ENCODE data around the gene ZC3H4.

GRCh38 chr19:47022541-47023447, 90.8 kb downstream of the ZC3H4 start:
- TF ChIP-seq EZH2 (IDR thresholded peaks at IDR 0.05; ENCODE audit: low read depth, unreplicated experiment) (peak; percentile 63), POLR2AphosphoS5 (IDR thresholded peaks at IDR 0.05; ENCODE audit: low read depth) (no peak), ETS1 (IDR thresholded peaks at IDR 0.05) (no peak), EZH2phosphoT487 (IDR thresholded peaks at IDR 0.05; ENCODE audit: unreplicated experiment) (no peak), STAT1 (IDR thresholded peaks at IDR 0.05; ENCODE audit: unreplicated experiment) (no peak), CREB1 (CRISPR knock-in tag; IDR thresholded peaks at IDR 0.05; ENCODE audit: low read depth) (peak; percentile 49; the same call in 1 of the 2 replicates)
- TF ChIP-seq, protein P1, sequence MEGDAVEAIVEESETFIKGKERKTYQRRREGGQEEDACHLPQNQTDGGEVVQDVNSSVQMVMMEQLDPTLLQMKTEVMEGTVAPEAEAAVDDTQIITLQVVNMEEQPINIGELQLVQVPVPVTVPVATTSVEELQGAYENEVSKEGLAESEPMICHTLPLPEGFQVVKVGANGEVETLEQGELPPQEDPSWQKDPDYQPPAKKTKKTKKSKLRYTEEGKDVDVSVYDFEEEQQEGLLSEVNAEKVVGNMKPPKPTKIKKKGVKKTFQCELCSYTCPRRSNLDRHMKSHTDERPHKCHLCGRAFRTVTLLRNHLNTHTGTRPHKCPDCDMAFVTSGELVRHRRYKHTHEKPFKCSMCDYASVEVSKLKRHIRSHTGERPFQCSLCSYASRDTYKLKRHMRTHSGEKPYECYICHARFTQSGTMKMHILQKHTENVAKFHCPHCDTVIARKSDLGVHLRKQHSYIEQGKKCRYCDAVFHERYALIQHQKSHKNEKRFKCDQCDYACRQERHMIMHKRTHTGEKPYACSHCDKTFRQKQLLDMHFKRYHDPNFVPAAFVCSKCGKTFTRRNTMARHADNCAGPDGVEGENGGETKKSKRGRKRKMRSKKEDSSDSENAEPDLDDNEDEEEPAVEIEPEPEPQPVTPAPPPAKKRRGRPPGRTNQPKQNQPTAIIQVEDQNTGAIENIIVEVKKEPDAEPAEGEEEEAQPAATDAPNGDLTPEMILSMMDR (conservative IDR thresholded peaks at IDR 0.05; ENCODE audit: low read depth in 2 of 2), result no peak
- TF ChIP-seq, protein P2, sequence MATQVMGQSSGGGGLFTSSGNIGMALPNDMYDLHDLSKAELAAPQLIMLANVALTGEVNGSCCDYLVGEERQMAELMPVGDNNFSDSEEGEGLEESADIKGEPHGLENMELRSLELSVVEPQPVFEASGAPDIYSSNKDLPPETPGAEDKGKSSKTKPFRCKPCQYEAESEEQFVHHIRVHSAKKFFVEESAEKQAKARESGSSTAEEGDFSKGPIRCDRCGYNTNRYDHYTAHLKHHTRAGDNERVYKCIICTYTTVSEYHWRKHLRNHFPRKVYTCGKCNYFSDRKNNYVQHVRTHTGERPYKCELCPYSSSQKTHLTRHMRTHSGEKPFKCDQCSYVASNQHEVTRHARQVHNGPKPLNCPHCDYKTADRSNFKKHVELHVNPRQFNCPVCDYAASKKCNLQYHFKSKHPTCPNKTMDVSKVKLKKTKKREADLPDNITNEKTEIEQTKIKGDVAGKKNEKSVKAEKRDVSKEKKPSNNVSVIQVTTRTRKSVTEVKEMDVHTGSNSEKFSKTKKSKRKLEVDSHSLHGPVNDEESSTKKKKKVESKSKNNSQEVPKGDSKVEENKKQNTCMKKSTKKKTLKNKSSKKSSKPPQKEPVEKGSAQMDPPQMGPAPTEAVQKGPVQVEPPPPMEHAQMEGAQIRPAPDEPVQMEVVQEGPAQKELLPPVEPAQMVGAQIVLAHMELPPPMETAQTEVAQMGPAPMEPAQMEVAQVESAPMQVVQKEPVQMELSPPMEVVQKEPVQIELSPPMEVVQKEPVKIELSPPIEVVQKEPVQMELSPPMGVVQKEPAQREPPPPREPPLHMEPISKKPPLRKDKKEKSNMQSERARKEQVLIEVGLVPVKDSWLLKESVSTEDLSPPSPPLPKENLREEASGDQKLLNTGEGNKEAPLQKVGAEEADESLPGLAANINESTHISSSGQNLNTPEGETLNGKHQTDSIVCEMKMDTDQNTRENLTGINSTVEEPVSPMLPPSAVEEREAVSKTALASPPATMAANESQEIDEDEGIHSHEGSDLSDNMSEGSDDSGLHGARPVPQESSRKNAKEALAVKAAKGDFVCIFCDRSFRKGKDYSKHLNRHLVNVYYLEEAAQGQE (IDR thresholded peaks at IDR 0.05; ENCODE audit: unreplicated experiment), result no peak
